ENCODE measurements around the gene MAMDC2.

MAMDC2 gene

GRCh38 chr9:70263421-70263820, 219.8 kb downstream of the MAMDC2 start:
- Histone ChIP-seq H3K36me3 (ENCODE audit: control insufficient read depth in 1 of 2, insufficient read depth in 2 of 2, low read length in 2 of 2) (peaks cover 27 to 31% of the 10 kb centered on the region in 2 donors), H3K4me3 (ENCODE audit: low read depth in 1 of 2, low read length in 2 of 2) (no peak overlapping the region), H3K27ac (ENCODE audit: low read length) (no peak overlapping the region), H3K27me3 (ENCODE audit: low read depth, low read length) (no peaks in the 10 kb centered on the region), H3K4me1 (ENCODE audit: control insufficient read depth in 1 of 2, insufficient read depth in 2 of 2, low read length in 2 of 2) (peaks cover 16 to 33% of the 10 kb centered on the region in 2 donors), H3K9me3 (ENCODE audit: control insufficient read depth in 1 of 2, low read length in 2 of 2) (no peaks in the 10 kb centered on the region)
